Measurements from ENCODE around the gene KLK13.

Gene KLK13

GRCh38 chr19:51100601-51101000 is 35.7 kb upstream of the KLK13 start:
- Histone ChIP-seq H3K4me1 (ENCODE audit: control insufficient read depth in 1 of 2, insufficient read depth in 2 of 2, low read length in 2 of 2) (peaks cover 0 to 4% of the 10 kb centered on the region in 2 donors), H3K9me3 (ENCODE audit: control insufficient read depth in 1 of 2, low read length in 2 of 2) (no peaks in the 10 kb centered on the region), H3K27me3 (ENCODE audit: low read depth, low read length) (no peaks in the 10 kb centered on the region), H3K27ac (ENCODE audit: low read length) (no peak overlapping the region), H3K4me3 (ENCODE audit: low read depth in 1 of 2, low read length in 2 of 2) (no peak overlapping the region), H3K36me3 (ENCODE audit: control insufficient read depth in 1 of 2, insufficient read depth in 2 of 2, low read length in 2 of 2) (peaks cover 3 to 12% of the 10 kb centered on the region in 2 donors)

GRCh38 chr19:51099047-51099382 is 34.1 kb upstream of the KLK13 start:
- H3K4me1 ChIP-seq (ENCODE audit: control insufficient read depth in 1 of 2, insufficient read depth in 2 of 2, low read length in 2 of 2) = no peaks in the 10 kb centered on the region
- H3K9me3 ChIP-seq (ENCODE audit: control insufficient read depth in 1 of 2, low read length in 2 of 2) = no peaks in the 10 kb centered on the region
- H3K36me3 ChIP-seq (ENCODE audit: control insufficient read depth in 1 of 2, insufficient read depth in 2 of 2, low read length in 2 of 2) = peaks cover 3 to 11% of the 10 kb centered on the region in 2 donors
- no peak overlapping the region for H3K27ac ChIP-seq (ENCODE audit: low read length)
- H3K4me3 ChIP-seq (ENCODE audit: low read depth in 1 of 2, low read length in 2 of 2) = peak overlapping the region in 1 of 2 donors; percentile 43
- H3K27me3 ChIP-seq (ENCODE audit: low read depth, low read length) = no peaks in the 10 kb centered on the region

GRCh38 chr19:51098365-51099046 is 33.6 kb upstream of the KLK13 start:
- no peaks in the 10 kb centered on the region for H3K9me3 ChIP-seq (ENCODE audit: control insufficient read depth in 1 of 2, low read length in 2 of 2)
- no peak overlapping the region for H3K27ac ChIP-seq (ENCODE audit: low read length)
- peaks cover 3 to 7% of the 10 kb centered on the region in 2 donors for H3K36me3 ChIP-seq (ENCODE audit: control insufficient read depth in 1 of 2, insufficient read depth in 2 of 2, low read length in 2 of 2)
- peak overlapping the region in 1 of 2 donors; percentile 43 for H3K4me3 ChIP-seq (ENCODE audit: low read depth in 1 of 2, low read length in 2 of 2)
- no peaks in the 10 kb centered on the region for H3K4me1 ChIP-seq (ENCODE audit: control insufficient read depth in 1 of 2, insufficient read depth in 2 of 2, low read length in 2 of 2)
- no peaks in the 10 kb centered on the region for H3K27me3 ChIP-seq (ENCODE audit: low read depth, low read length)

- Histone ChIP-seq H3K27me3 (ENCODE audit: low read depth, low read length) (no peaks in the 10 kb centered on the region), H3K4me3 (ENCODE audit: low read depth in 1 of 2, low read length in 2 of 2) (no peak overlapping the region), H3K4me1 (ENCODE audit: control insufficient read depth in 1 of 2, insufficient read depth in 2 of 2, low read length in 2 of 2) (no peaks in the 10 kb centered on the region), H3K9me3 (ENCODE audit: control insufficient read depth in 1 of 2, low read length in 2 of 2) (no peaks in the 10 kb centered on the region), H3K36me3 (ENCODE audit: control insufficient read depth in 1 of 2, insufficient read depth in 2 of 2, low read length in 2 of 2) (peaks cover 3 to 7% of the 10 kb centered on the region in 2 donors), H3K27ac (ENCODE audit: low read length) (no peak overlapping the region)
These were observed 32.9 kb upstream of the KLK13 start for GRCh38 chr19:51097796-51098195.

- no peaks in the 10 kb centered on the region for H3K4me1 ChIP-seq (ENCODE audit: control insufficient read depth in 1 of 2, insufficient read depth in 2 of 2, low read length in 2 of 2)
- H3K4me3 ChIP-seq (ENCODE audit: low read depth in 1 of 2, low read length in 2 of 2) = no peak overlapping the region
- H3K27me3 ChIP-seq (ENCODE audit: low read depth, low read length) = no peaks in the 10 kb centered on the region
- H3K36me3 ChIP-seq (ENCODE audit: control insufficient read depth in 1 of 2, insufficient read depth in 2 of 2, low read length in 2 of 2) = peaks cover 1 to 2% of the 10 kb centered on the region in 2 donors
- no peaks in the 10 kb centered on the region for H3K9me3 ChIP-seq (ENCODE audit: control insufficient read depth in 1 of 2, low read length in 2 of 2)
- no peak overlapping the region for H3K27ac ChIP-seq (ENCODE audit: low read length)
These were observed 32.4 kb upstream of the KLK13 start for GRCh38 chr19:51097166-51097738.

GRCh38 chr19:51096473-51097165 is 31.7 kb upstream of the KLK13 start:
- no peaks in the 10 kb centered on the region for H3K9me3 ChIP-seq (ENCODE audit: control insufficient read depth in 1 of 2, low read length in 2 of 2)
- H3K4me3 ChIP-seq (ENCODE audit: low read depth in 1 of 2, low read length in 2 of 2) = no peak overlapping the region
- H3K27ac ChIP-seq (ENCODE audit: low read length) = no peak overlapping the region
- no peaks in the 10 kb centered on the region for H3K27me3 ChIP-seq (ENCODE audit: low read depth, low read length)
- no peaks in the 10 kb centered on the region for H3K4me1 ChIP-seq (ENCODE audit: control insufficient read depth in 1 of 2, insufficient read depth in 2 of 2, low read length in 2 of 2)
- H3K36me3 ChIP-seq (ENCODE audit: control insufficient read depth in 1 of 2, insufficient read depth in 2 of 2, low read length in 2 of 2) = no peaks in the 10 kb centered on the region

GRCh38 chr19:51094696-51095279 is 29.9 kb upstream of the KLK13 start:
- Histone ChIP-seq H3K27me3 (ENCODE audit: low read depth, low read length) (no peaks in the 10 kb centered on the region), H3K9me3 (ENCODE audit: control insufficient read depth in 1 of 2, low read length in 2 of 2) (no peaks in the 10 kb centered on the region), H3K27ac (ENCODE audit: low read length) (no peak overlapping the region), H3K36me3 (ENCODE audit: control insufficient read depth in 1 of 2, insufficient read depth in 2 of 2, low read length in 2 of 2) (no peaks in the 10 kb centered on the region), H3K4me3 (ENCODE audit: low read depth in 1 of 2, low read length in 2 of 2) (no peak overlapping the region), H3K4me1 (ENCODE audit: control insufficient read depth in 1 of 2, insufficient read depth in 2 of 2, low read length in 2 of 2) (no peaks in the 10 kb centered on the region)

- Histone ChIP-seq H3K36me3 (ENCODE audit: control insufficient read depth in 1 of 2, insufficient read depth in 2 of 2, low read length in 2 of 2) (no peaks in the 10 kb centered on the region), H3K27me3 (ENCODE audit: low read depth, low read length) (no peaks in the 10 kb centered on the region), H3K27ac (ENCODE audit: low read length) (no peak overlapping the region), H3K9me3 (ENCODE audit: control insufficient read depth in 1 of 2, low read length in 2 of 2) (no peaks in the 10 kb centered on the region), H3K4me3 (ENCODE audit: low read depth in 1 of 2, low read length in 2 of 2) (no peak overlapping the region), H3K4me1 (ENCODE audit: control insufficient read depth in 1 of 2, insufficient read depth in 2 of 2, low read length in 2 of 2) (no peaks in the 10 kb centered on the region)
These were observed 28.8 kb upstream of the KLK13 start for GRCh38 chr19:51093510-51094345.

- Histone ChIP-seq H3K27ac (ENCODE audit: low read length) (no peak overlapping the region), H3K27me3 (ENCODE audit: low read depth, low read length) (no peaks in the 10 kb centered on the region), H3K36me3 (ENCODE audit: control insufficient read depth in 1 of 2, insufficient read depth in 2 of 2, low read length in 2 of 2) (no peaks in the 10 kb centered on the region), H3K4me1 (ENCODE audit: control insufficient read depth in 1 of 2, insufficient read depth in 2 of 2, low read length in 2 of 2) (no peaks in the 10 kb centered on the region), H3K4me3 (ENCODE audit: low read depth in 1 of 2, low read length in 2 of 2) (no peak overlapping the region), H3K9me3 (ENCODE audit: control insufficient read depth in 1 of 2, low read length in 2 of 2) (no peaks in the 10 kb centered on the region)
These were observed 28.2 kb upstream of the KLK13 start for GRCh38 chr19:51093101-51093500.

- Histone ChIP-seq H3K27me3 (ENCODE audit: low read depth, low read length) (no peaks in the 10 kb centered on the region), H3K9me3 (ENCODE audit: control insufficient read depth in 1 of 2, low read length in 2 of 2) (no peaks in the 10 kb centered on the region), H3K27ac (ENCODE audit: low read length) (no peak overlapping the region), H3K36me3 (ENCODE audit: control insufficient read depth in 1 of 2, insufficient read depth in 2 of 2, low read length in 2 of 2) (no peaks in the 10 kb centered on the region), H3K4me1 (ENCODE audit: control insufficient read depth in 1 of 2, insufficient read depth in 2 of 2, low read length in 2 of 2) (no peaks in the 10 kb centered on the region), H3K4me3 (ENCODE audit: low read depth in 1 of 2, low read length in 2 of 2) (no peak overlapping the region)
These were observed 27.3 kb upstream of the KLK13 start for GRCh38 chr19:51091895-51092873.

All from muscle layer of duodenum (tissue), 2 donors.